ENCODE data around the gene OR7A5. TPM values are rescaled to one million over a fixed set of nuclear protein-coding genes. Genes with fewer than 3 reads are reported as not detected.

Gene OR7A5
- polyA plus RNA-seq, 1 of the 3 experiments (the other 2 are of a cell fraction): not detected

DNA sequence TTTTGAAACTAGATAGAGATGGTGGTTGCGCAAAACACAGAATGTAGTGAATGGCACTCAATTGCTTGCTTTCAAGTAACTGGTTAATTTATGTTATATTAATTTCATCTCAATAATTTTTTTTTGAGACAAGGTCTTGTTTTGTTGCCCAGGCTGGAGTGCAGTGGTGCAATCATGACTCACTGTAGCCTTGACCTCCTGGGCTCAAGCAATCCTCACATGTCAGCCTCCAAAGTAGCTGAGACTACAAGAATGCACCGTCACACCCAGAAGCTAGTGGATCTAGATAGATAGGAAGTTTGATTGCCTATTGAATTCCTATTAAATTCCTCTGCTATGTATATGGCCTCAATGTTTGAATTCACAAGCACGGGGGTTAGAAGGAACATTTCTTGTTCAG is 30.2 kb downstream of the OR7A5 start (continued):
- TF ChIP-seq RCOR1 (IDR thresholded peaks at IDR 0.05; ENCODE audit: low read length): no peak
- no peak for TF ChIP-seq POLR2AphosphoS5 (IDR thresholded peaks at IDR 0.05; ENCODE audit: low read depth, low read length)
- no peak for TF ChIP-seq FOSL2 (IDR thresholded peaks at IDR 0.05; ENCODE audit: borderline replicate concordance, low read depth)
- no peak for TF ChIP-seq GABPA (IDR thresholded peaks at IDR 0.05; ENCODE audit: low read depth)
- TF ChIP-seq RXRA (IDR thresholded peaks at IDR 0.05; ENCODE audit: borderline replicate concordance, low read depth): no peak
- no peak for TF ChIP-seq MXI1 (IDR thresholded peaks at IDR 0.05; ENCODE audit: low read depth, low read length)
- no peak for TF ChIP-seq ELF1 (IDR thresholded peaks at IDR 0.05)
- TF ChIP-seq EZH2phosphoT487 (IDR thresholded peaks at IDR 0.05; ENCODE audit: borderline replicate concordance, low read depth): no peak
- no peak for TF ChIP-seq JUND (IDR thresholded peaks at IDR 0.05)
- no peak for TF ChIP-seq TEAD4 (IDR thresholded peaks at IDR 0.05; ENCODE audit: borderline replicate concordance, insufficient read depth)

DNA sequence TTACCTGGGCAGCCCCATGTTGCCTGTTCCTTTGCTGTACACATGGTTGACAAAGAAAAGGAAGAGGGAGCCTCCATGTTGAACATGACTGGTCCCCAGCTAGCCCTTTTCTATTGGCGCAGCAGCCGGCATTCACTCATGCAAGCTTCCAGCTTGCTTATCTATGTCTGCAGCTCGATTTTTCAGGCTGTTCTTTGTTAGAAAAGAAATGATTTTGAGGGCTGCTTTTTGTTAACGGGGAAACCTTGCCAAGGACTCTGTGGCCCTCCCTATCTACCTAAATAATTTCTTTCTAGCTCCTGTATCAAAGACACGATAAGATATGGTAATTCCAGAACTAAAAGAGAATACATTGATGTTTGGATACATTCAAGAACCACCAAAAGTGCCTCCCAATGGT is 36.2 kb downstream of the OR7A5 start:
- DNase-seq: no peak
- H2AFZ ChIP-seq (ENCODE audit: low read depth): no peak overlapping the region
- 0% methylated on average over 5 of the region's 5 CpGs for WGBS (ENCODE audit: low lambda C conversion rate)
- CTCF ChIA-PET: no interaction called here
- H3K9me3 ChIP-seq: no peaks in the 10 kb centered on the region
- H3K4me1 ChIP-seq (ENCODE audit: control insufficient read depth in 1 of 2, insufficient read depth in 2 of 2, low read depth in 1 of 2, low read length in 1 of 2): no peaks in the 10 kb centered on the region
- H3K36me3 ChIP-seq (replicated peaks in 1 of 2; ENCODE audit: control insufficient read depth in 1 of 2, insufficient read depth in 2 of 2, low read length in 1 of 2): no peaks in the 10 kb centered on the region
- no peaks in the 10 kb centered on the region for H3K79me2 ChIP-seq (ENCODE audit: insufficient read depth)
- H3K9me2 ChIP-seq: 0 out of 2 replicates have a peak, but pooled peaks cover 4% of the 10 kb centered on the region
- H3K4me3 ChIP-seq (ENCODE audit: low read depth in 2 of 2, low read length in 1 of 2): no peak overlapping the region
- no peak overlapping the region for H3K4me2 ChIP-seq
- H3K27me3 ChIP-seq (ENCODE audit: insufficient read depth): peaks cover 36% of the 10 kb centered on the region; the same call in 1 of the 2 replicates
- TF ChIP-seq RXRA (IDR thresholded peaks at IDR 0.05; ENCODE audit: borderline replicate concordance, low read depth): no peak
- no peak for TF ChIP-seq NFIC (IDR thresholded peaks at IDR 0.05; ENCODE audit: borderline replicate concordance)
- H3F3A ChIP-seq (replicated peaks; ENCODE audit: insufficient read depth): no peaks in the 10 kb centered on the region
- POLR2A ChIA-PET: no interaction called here
- H3K27ac ChIP-seq (ENCODE audit: low read depth in 2 of 2, low read length in 1 of 2): no peak overlapping the region
- H3K9ac ChIP-seq: no peak overlapping the region
- H4K20me1 ChIP-seq (ENCODE audit: insufficient read depth): no peaks in the 10 kb centered on the region

DNA sequence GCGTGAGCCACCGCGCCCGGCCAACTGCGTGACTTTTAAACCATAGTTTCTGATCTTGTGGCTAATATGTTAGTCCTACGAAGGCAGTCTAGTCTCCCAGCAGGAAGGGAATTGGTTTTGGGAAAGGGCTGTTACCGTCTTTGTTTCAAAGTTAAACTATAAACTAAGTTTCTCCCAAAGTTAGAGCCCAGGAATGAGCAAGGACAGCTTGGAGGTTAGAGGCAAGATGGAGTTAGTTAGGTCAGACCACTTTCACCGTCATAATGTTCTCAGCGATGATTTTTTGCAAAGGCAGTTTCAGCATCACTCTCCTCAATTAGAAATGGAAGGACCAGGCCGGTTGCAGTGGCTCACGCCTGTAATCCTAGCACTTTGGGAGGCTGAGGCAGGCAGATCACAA is 39.0 kb downstream of the OR7A5 start:
- TF ChIP-seq EZH2phosphoT487 (IDR thresholded peaks at IDR 0.05; ENCODE audit: borderline replicate concordance, low read depth): no peak
- TF ChIP-seq JUND (IDR thresholded peaks at IDR 0.05): no peak
- no peak for TF ChIP-seq NFIC (IDR thresholded peaks at IDR 0.05; ENCODE audit: borderline replicate concordance)
- TF ChIP-seq YY1 (IDR thresholded peaks at IDR 0.05; ENCODE audit: low read depth): no peak
- no peak for TF ChIP-seq MEF2A (IDR thresholded peaks at IDR 0.05; ENCODE audit: borderline replicate concordance, low read depth)
- no peak for TF ChIP-seq SMC3 (IDR thresholded peaks at IDR 0.05; ENCODE audit: low read depth, low read length)
- no peak for TF ChIP-seq TEAD4 (IDR thresholded peaks at IDR 0.05; ENCODE audit: borderline replicate concordance, insufficient read depth)
- H3K27ac ChIP-seq (ENCODE audit: low read depth in 2 of 2, low read length in 1 of 2): no peak overlapping the region
- no peaks in the 10 kb centered on the region for H3F3A ChIP-seq (replicated peaks; ENCODE audit: insufficient read depth)
- H3K27me3 ChIP-seq (ENCODE audit: insufficient read depth): peaks cover 24% of the 10 kb centered on the region; the same call in 1 of the 2 replicates
- no peaks in the 10 kb centered on the region for H3K9me3 ChIP-seq
- H3K9me2 ChIP-seq: 0 out of 2 replicates have a peak, but pooled peaks cover 4% of the 10 kb centered on the region
- no peaks in the 10 kb centered on the region for H3K36me3 ChIP-seq (replicated peaks in 1 of 2; ENCODE audit: control insufficient read depth in 1 of 2, insufficient read depth in 2 of 2, low read length in 1 of 2)
- DNase-seq: no peak
- no peak overlapping the region for H3K4me3 ChIP-seq (ENCODE audit: low read depth in 2 of 2, low read length in 1 of 2)
- no peak overlapping the region for H2AFZ ChIP-seq (ENCODE audit: low read depth)
- 11% methylated on average over 11 of the region's 11 CpGs for WGBS (ENCODE audit: low lambda C conversion rate)
- no peaks in the 10 kb centered on the region for H4K20me1 ChIP-seq (ENCODE audit: insufficient read depth)
- CTCF ChIA-PET: interaction anchor here (1.8 kb wide), 1 partner anchor 10 kb away, joined by 7 read pairs; no protein-coding TSS in a partner anchor
- H3K9ac ChIP-seq: no peak overlapping the region
- no peaks in the 10 kb centered on the region for H3K79me2 ChIP-seq (ENCODE audit: insufficient read depth)
- H3K4me1 ChIP-seq (ENCODE audit: control insufficient read depth in 1 of 2, insufficient read depth in 2 of 2, low read depth in 1 of 2, low read length in 1 of 2): no peaks in the 10 kb centered on the region
- no peak overlapping the region for H3K4me2 ChIP-seq
- POLR2A ChIA-PET: no interaction called here
